Fibroblast of skin of right biceps (primary cell): ENCODE measurements around the gene SRPRB.

Experiments used
- DNase-seq: peaks from one replicate; pipeline ENCODE4 v3.0.0-alpha.2; 2013

The SRPRB gene, protein sequence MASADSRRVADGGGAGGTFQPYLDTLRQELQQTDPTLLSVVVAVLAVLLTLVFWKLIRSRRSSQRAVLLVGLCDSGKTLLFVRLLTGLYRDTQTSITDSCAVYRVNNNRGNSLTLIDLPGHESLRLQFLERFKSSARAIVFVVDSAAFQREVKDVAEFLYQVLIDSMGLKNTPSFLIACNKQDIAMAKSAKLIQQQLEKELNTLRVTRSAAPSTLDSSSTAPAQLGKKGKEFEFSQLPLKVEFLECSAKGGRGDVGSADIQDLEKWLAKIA

DNA sequence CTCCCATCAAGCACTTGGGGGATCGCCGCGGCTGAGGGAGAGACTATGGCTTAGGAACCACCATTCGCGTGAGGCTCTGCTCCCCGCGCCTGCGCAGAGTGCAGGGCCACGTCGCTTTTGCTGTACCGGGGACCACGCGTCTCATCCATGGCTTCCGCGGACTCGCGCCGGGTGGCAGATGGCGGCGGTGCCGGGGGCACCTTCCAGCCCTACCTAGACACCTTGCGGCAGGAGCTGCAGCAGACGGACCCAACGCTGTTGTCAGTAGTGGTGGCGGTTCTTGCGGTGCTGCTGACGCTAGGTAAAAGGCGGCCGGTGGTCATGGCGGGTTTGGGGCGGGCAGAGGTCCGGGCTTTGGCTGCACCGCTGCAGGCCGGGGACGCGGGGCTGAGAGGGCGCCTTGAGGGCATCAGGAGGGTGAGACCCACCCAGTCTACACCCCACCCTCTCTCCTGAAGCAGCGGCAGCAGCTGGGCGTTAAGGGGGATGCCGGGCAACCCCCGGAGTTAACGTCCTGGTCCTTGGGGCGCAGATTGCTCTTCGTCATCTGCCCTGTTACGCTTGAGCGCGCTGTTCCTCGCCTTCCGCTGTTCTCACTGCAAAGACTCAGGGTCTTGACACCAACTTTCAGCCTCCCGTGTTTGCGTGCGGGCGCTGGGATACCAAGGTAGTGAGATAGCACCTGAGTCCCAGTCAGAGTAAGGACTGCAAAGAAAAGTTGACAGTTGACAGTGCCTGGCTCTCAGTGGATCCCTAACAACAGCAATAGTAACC is at the start of gene SRPRB:
Gene SRPRB, plus strand, starts transcription at position 114 of the 774 bp plus-strand sequence. Its CDS starts 34 bp downstream, at position 148.
- DNase-seq, result peak; percentile 93

DNA sequence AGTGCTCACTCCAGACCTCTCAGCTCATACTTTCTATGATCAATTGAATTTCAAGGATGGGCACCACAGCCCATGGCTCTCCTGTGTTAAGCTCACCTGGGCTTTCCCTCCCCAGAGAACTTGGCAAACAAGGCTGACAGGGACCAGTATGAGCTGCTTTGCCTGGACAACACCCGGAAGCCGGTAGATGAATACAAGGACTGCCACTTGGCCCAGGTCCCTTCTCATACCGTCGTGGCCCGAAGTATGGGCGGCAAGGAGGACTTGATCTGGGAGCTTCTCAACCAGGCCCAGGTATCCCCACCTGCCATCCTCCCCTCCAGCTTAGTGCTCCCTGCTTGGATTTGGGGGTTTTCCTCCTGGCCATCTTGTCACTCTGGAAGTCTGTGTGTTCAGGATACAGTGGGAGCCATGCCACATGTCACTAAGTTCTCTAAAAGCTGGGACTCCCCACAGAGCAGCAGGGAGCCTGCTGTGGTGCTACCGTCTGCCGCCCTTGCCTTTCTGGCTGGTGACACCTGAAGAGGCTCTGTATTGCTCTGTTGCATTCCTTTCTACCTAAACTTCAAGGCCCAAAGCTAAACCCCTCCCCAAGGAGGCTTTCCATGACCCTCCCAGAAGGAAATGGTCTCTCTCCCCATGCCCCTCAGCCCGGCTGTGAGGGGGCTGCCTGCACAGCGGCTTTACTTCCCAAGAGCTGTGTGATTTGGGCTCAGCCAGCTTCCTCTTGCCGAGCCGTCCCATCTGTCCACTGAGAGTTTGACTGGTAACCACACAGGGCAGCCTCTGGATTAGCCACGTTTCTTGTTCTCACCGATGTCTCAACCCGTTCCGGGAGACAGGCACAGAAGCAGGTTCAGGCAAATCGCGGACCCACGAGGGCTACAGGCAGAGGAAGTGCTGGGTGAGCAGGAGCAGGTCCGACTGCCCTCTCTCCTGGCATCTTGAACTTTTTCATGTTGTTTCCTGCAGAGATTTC is 48.6 kb upstream of the SRPRB start:
- no peak for DNase-seq

DNA sequence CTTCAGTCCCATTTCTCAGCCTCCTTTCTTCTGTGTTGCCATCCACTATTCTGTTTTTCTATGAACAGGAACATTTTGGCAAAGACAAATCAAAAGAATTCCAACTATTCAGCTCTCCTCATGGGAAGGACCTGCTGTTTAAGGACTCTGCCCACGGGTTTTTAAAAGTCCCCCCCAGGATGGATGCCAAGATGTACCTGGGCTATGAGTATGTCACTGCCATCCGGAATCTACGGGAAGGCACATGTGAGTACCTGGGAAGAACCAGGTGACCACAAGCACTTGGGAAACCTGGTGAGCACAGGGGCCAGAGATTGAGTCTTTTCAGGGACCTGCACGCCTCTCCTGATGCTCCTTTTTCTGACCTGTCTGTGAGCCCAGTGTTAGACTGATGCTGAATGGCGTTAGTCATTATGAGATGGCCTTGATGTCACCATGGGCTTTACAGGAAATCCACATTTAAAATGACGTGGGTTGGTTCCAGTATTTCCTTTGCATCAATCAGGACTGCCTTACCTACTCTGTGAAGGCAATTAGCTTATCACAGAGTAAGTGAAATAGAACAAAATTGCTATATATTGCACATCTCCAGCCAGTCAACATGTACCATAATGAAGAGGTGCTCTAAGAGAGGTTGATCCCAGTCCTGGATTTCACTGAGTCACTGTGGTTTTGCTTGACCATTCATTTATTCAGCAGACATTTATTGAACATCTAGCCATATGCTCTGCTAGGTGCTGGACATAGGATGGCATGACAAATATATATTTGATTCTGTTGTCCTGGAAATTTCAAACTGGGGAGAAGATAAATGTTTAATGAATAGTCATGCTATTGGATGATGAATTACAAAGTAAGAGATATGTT is 47.7 kb upstream of the SRPRB start:
- DNase-seq, result no peak

DNA sequence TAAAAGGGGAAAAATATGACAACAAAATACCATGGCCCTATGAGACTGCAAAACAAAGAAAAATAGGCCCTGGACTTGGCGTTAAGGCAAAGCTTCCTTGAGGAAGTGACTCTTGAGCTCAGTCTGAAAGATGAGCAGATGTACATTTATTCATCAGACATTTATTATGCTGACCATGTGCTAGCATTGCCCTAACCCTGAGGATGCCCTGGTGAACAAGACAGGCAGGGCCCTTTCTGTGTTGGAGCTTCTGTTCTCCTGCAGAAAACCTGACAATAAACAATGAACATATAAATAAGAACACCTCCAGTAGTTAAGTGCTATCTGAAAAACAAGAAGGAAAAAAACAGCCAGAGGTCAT is 47.1 kb upstream of the SRPRB start:
- no peak for DNase-seq

DNA sequence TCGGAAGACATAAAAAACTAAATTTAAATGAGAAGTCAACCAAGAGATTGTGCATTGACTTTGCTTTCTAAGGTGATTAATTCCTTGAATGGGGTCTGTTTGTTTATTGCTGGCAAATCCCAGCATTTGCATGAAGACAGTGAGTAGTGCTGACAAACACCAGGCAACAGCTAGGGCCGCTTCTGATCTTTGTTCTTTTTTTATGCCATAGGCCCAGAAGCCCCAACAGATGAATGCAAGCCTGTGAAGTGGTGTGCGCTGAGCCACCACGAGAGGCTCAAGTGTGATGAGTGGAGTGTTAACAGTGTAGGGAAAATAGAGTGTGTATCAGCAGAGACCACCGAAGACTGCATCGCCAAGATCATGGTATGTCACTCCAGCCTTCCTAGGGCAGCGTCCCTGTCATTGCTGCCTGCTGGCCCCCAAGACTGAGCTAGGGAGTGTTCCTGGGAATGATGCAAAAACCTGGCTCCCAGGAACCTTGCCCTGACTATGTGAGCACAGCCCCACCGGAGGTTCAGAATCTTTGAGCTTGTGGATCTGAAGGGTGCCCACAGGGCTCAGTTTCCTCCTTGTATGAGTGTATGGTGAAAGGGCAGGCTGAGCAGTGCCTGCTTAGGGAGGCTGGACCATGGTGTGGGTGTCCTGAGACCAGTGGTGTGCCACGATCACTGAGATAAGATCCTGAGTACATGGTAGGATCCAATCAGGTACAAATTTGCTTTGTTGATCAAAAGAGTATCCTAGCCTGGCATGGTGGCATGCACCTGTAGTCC is 46.5 kb upstream of the SRPRB start:
- DNase-seq, result no peak

DNA sequence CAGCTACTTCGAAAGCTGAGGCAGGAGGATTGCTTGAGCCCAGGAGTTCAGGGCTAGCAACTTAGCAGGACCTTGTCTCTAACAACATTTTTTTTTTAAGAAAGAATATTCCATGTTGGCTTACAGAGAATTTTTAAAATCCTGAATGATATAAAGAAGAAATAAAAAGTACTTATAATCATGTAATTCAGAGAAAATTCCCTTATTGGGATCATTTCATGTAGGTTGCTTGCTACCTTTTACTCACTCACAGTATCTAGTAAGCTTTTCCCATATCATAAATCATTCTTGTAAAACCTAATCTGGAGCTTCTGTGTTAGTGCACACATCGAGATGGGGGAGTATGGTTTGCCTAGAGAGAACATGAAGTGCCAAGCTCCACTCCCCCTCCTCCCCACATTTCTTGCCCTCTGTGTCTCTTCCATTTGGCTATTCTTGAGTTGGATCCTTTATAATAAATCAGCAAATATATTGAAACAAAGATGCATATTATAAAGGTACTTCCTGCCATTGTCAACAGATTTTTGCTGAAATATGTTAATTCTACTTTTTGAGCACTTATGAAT is 45.8 kb upstream of the SRPRB start:
- no peak for DNase-seq

DNA sequence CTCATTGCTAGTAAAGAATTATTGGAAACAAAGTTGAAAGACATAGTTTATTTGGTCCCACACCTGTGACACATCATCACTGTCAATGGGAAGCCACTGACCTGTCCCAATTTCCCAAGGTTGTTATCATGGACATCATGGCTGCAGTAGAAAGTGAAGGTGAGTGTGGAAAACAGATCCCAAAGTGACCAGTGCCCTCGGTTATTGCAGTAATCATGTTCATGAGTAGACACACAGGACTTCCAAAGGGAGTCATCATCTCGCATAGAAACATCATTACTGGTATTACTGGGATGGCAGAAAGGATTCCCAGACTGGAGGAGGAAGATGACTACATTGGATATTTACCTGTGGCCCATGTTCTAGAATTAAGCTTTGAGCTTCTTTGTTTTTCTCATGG is 44.7 kb upstream of the SRPRB start:
- DNase-seq, result no peak

DNA sequence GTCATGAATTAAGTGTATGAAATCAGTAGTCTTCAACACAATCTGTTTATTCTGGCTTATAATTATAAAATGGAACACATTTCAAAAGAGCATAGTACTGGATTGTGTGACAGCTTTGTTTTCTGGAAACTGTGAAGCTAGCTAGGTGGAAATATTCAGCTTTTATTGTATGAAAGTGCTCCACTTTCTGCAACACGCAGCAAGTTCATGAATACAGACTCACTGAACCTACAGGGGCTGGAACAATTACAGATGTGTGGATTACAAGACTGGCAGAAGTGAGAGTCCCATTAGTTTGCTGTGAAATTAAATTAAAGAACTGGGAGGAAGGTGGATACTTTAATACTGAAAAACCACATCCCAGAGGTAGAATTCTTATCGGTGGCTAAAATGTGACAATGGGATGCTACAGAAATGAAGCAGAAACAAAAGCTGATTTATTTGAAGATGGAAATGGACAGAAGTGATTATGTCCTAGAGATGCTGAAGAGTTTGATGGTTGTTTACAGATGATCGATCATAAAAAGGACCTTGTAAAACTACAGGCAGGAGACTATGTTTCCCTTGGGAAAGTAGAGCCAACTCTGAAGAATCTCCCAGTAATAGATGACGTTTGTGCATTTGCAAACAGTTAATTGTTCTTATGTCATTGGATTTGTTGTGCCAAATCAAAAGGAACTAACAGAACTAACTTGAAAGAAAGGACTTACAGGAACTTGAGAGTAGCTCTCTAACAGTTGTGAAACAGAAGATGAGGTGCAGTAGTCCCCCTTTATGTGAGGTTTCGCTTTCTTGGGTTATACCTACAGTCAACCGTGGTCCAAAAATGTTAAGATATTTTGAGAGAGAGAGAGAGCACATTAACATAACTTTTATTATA is 43.8 kb upstream of the SRPRB start:
- DNase-seq, result no peak

DNA sequence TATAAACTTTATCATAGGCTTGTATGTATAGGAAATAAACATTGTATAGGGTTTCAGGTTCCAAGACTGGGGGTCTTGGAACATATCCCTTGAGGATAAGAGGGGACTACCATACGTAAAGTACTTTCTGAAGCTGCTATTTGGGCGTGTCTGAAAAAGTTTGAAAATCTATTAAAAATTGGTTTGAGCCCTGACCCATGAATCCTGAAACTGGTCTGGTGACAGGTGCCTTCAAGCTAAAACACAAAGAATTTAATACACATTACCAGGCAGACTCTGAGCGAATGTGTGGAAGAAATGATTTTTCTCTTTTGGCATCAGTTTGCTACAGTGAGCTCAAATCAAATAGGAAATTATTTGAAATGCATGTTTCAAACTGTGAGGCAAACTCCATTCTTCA is 43.1 kb upstream of the SRPRB start:
- DNase-seq, result no peak

DNA sequence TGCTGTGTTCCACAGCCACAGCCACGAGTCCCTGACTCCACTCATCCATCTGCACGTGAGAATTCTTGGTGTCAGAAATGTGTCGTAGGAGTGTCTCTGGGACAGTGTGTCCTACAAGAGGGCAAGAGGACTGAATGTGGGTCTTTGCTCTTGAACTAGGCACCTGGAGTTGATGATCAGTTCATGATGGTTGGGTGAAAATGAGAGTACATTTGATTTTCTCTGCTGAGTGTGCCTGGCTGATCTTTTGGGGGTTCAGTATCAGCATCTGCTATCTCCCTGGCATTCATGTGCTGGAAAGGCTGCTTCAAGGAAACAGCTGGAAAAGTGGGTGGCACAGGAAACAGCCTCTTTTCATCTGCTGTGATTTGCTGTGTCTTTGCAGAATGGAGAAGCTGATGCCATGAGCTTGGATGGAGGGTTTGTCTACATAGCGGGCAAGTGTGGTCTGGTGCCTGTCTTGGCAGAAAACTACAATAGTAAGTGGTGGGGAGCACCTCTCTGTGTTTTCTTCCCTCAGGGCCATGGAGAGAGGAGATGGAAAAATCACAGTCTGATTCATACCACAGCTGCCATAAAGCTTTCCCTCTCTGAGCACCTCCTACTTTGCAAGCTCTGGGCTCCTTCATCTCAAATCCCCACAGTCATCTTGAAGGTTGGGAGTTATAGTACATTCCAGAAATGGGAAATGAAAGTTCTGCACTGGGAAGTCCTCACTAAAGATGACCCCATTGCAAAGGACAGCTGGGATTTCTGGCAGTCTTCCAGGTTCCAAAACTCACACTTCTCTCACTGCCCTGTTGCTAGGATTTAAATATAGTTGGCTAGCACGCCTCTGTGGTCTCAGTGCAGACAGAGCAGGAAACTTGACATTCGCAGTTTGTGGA is 41.6 kb upstream of the SRPRB start:
- DNase-seq, result peak; percentile 4

DNA sequence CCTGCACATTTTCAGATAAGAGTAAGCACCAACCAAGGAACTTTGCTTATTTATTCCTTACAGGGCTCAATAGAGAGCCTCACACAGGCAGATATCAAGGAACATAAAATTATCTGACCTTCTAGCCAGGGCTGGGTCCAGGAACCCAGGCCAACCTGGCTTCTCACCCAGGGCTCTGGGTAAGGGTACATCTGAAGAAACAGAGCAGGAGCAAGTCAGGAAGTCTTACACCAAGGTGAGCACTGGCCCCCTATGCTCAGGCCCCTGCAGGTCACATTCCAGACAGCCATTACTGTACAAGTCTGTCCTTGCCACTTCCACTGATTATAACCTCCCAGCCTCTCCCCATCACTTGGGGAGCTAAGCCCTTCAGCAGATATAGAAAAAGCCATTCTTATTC is 40.4 kb upstream of the SRPRB start:
- no peak for DNase-seq

DNA sequence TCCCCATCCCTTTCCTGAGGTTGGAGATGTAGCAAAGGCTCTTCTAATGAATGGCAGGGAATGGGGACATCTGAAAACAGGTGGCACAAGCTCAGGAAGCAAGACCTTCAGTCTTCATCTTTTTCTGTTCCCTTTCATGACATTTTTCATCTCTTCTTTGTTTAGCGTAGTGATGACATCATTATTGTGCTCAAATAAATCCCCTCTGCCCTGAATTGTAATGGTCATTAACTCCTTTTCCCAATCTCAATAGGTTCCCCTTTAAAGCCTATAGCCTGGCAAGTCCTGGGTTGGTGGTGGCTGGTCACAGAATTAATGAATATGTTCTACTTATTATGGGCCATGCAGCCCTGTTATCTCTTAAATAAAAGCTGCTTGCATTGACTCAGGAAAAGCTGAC is 38.0 kb upstream of the SRPRB start:
- DNase-seq, result no peak

DNA sequence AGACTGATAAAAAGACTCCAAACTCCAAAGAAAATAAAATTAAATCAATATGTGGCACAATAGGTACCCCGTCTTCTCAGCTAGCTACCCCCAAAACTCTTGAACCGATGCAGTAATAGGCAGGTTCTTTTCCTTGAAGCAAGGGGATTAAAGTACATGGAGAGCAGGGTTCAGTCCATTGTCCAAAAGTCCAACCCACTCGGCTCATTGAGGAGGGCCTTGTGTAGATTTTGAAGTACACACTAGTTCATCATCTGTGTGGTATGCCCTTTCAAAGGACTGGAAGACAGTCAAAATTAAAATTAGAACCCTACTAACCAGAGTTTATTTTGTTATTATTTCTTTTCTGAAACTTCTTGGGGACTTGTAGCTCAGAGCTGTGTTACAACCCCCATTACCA is 36.1 kb upstream of the SRPRB start:
- no peak for DNase-seq

DNA sequence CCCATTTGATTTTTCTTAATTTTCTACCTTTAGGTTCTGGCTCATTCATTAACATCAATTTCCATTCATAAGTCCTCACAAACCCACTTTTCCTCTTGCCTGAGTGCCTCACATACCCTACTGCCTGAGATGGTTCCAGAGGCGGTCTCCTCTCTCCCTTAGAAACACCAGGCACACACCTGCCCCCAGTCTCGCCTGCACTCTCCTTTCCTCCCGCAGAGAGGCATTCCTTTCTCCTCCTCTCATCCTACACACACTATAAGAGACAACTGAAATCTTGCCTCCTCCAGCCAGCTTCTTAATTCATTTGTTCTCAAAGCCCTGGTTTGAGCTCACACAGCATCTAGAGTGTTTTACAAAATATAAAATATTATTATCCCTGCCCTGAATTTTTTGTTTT is 31.9 kb upstream of the SRPRB start:
- DNase-seq, result no peak

DNA sequence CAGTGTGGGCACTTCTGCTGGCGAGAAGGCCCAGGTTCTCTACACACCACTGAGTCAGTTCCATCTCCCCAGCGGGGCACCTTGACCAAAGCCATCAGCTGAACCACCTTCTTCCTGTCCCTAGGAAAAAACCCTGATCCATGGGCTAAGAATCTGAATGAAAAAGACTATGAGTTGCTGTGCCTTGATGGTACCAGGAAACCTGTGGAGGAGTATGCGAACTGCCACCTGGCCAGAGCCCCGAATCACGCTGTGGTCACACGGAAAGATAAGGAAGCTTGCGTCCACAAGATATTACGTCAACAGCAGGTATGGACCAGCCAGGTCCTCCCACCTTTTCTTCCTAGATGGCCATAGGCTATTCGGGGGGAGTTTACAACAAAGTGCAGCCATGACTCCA is 30.3 kb upstream of the SRPRB start:
- no peak for DNase-seq

DNA sequence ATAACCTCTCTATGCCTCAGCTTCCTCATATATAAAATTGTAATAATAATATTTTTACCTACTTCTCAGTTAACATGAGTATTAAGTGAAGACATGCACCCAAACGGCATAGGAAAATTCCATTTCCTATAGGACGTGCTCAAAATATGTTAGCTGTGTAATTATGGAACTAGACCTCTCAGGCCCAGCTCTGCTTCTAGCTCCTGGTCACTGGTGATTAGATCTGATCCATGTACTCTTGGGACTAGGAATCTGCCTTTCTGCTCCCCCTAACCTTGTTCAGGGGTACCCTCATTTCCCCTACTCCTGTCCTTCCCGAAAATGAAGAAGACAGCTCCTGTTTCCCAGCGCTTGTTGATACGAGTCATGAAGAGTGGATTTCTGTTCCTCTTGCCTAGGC is 29.8 kb upstream of the SRPRB start:
- no peak for DNase-seq

DNA sequence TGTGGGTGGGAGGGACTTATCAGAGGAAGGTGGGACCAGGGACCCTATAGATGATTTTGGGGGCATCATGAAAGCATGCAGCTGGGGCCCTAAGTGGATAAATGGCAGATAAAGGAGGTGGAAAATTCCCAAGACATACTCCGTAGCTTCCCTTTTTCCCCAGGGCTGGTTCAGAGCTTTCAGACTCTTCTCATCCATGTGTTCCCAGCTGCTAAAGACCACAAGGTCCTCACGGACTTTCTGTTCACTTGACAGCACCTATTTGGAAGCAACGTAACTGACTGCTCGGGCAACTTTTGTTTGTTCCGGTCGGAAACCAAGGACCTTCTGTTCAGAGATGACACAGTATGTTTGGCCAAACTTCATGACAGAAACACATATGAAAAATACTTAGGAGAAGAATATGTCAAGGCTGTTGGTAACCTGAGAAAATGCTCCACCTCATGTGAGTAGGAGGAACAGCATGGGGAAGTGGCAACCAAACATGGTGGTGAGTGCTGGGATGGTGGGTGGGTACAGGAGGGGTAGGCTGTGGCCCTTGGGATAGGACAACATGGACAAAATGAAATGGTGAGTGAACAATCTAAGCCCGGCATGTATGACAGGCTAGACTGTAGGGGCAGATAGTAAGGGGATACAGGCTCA is 28.7 kb upstream of the SRPRB start:
- no peak for DNase-seq

DNA sequence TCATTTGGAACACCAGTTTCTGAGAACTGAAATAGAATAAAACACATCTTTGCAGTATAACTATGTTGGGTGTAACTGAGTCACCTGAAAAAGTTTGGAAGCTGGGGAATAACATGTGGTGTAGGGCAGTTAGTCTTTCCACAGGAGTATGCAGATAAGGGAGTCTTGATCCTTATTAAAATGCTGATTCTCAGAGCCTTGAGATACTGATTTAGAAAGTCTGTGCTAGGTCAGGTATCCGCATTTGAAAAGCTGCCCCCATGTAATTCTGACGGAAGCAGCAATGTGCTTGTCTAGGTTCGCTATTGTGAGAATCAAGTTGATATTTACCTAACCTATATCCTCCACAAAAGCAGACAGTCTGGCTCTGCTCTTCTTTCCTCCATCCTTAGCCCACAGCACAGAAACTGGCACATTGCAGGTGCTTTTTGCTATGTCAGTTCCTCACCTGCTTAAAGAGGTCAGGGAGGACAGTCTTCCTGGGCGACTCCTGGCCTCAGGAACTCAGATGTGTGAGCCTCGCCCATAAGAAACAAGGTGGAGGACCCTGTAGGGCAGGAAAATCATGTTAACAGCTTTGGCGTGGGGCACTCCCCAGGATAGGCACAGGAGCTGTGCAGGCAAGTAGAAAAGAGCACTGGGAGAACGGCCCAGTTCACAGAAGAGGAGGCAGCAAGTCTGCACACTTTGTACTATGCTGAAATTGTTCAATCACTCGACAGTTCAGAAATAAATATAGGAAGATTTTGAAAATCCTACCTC is 27.6 kb upstream of the SRPRB start:
- no peak for DNase-seq
